Astrocyte of the cerebellum (primary cell): ENCODE data around the gene NHSL1.
A peak's percentile ranks its signal among the peaks of the same experiment; 100 is the strongest.

Experiments used
- DNase-seq: peaks from one replicate; pipeline ENCODE4 v3.0.0-alpha.2; 2011; ENCODE audit warnings: low read depth
- H3K4me3 ChIP-seq: 2 replicates; pipeline ENCODE4 v1.5.1; 2011; ENCODE audit warnings: mild to moderate bottlenecking, low read depth, low read length, moderate library complexity
- CTCF ChIP-seq: IDR thresholded peaks from 2 replicates; pipeline ENCODE4 v1.5.1; 2012; ENCODE audit warnings: low read length, low read depth, moderate library complexity, mild to moderate bottlenecking; ENCODE audit errors: missing control alignments
- in situ Hi-C: cut with HindIII; loops from 2 replicates; pipeline ENCODE4 v1.10.0; 2017; ENCODE audit warnings: low sequenced_read_pairs

The NHSL1 gene

GRCh38 chr6:138500045-138500665 is 861 bp upstream of the NHSL1 start:
- no peak for TF ChIP-seq CTCF
- DNase-seq, result no peak
- no peak overlapping the region for H3K4me3 ChIP-seq
- in situ Hi-C loops, result no loop called here

- in situ Hi-C loops, result no loop called here
- no peak for TF ChIP-seq CTCF
- H3K4me3 ChIP-seq, result peak overlapping the region; percentile 19
- no peak for DNase-seq
Measured at GRCh38 chr6:138498629-138499302, 528 bp downstream of the NHSL1 start.

- in situ Hi-C loops, result no loop called here
- DNase-seq, result no peak
- no peak overlapping the region for H3K4me3 ChIP-seq
- no peak for TF ChIP-seq CTCF
Measured at GRCh38 chr6:138497286-138497685, 2.0 kb downstream of the NHSL1 start.

DNA sequence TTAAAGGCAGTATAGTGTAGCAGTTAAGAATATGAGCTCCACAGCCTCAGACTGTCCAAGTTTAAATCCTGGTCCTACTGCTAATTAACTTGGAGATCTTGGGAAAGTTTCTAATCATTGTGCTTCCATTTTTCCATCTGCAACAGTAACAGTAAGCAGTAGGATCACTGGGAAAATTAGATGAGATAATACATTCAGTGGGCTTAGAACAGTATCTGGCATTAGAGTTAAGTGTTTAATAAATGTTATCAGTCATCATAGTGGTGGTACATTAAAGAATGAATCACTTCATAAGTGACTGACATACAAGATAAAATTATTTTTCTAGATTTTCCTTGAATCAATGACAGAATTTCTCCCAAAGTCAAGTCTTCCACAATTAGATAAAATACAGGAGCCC is 5.0 kb downstream of the NHSL1 start:
- no peak for TF ChIP-seq CTCF
- no peak for DNase-seq
- H3K4me3 ChIP-seq, result no peak overlapping the region
- in situ Hi-C loops, result no loop called here

DNA sequence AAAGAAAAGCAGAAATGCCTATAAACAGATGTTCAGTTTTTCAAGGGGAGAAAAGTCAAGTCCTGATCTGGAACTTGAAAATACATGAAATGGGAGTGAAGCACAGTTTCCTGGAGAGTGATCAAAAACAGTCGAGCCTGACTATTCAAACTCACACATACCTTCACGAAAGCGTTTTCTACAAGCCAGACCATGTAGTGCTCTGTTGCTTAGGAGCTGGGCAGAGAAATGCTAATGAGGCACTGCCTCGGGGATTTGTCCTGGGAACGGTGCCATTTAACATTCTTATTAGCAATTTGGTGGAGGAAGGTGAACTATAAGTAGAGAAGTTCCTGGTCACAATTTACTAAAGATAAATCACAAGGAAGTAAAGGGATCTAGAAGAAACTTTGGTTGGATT is 5.9 kb downstream of the NHSL1 start:
- H3K4me3 ChIP-seq, result no peak overlapping the region
- TF ChIP-seq CTCF, result no peak
- peak; percentile 93 for DNase-seq
- in situ Hi-C loops, result no loop called here

DNA sequence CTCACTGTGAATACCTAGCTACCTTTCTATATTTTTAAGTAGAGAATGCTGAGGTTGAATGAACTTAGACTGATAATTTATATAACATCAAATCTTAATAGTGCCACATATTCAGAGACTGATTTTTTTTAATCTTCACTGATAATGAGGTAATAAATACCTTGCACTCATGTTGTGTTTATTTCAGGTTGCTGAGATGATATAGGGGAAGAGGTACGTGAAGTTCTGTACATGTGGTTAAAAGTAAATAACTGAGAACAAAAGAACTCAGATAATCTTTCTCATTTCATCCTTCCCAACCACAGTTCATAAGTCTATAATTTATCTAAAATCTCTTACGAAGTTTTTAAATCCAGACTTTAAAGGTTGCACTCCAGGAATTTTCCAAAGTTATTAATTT is 6.4 kb downstream of the NHSL1 start:
- no peak for DNase-seq
- no peak for TF ChIP-seq CTCF
- H3K4me3 ChIP-seq, result no peak overlapping the region
- in situ Hi-C loops, result no loop called here
